ENCODE measurements around the gene PLIN3. TPM values are rescaled to one million over a fixed set of nuclear protein-coding genes. Genes with fewer than 3 reads are reported as not detected.
"Not testable (repeated sequence)": the region's sequence is repeated elsewhere in the genome, so short reads cannot be mapped to it uniquely, and the experiment has no call there.

The PLIN3 gene
- total and polyA plus RNA-seq, 2 experiments from 2014 or later, result 38.0 to 59.9 TPM

DNA sequence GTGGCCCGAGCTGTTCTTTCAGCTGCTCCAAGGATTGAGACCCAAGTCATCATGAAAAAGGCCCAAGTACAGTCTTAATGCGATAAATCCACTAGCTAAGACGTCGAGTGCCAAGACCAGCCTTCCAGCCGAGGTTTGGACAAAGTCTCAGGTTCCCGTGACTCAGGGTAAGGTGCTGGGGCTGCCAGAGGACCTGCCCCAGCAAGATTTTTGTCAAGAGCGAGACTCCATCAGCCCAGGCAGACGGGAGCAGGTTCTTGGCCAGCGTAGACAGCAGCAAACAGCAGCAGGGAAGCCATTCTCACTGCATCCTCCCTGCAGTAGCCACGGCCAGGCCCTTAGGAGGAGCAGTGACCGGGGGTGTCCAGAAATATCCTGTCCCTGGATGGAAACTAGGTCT lies 72.5 kb downstream of the PLIN3 start:
- Mint-ChIP-seq H3K4me1 (peaks cover 7% of the 10 kb centered on the region; the same call in 2 of the 3 replicates), H3K27me3 (ENCODE audit: insufficient read depth, low read depth, poor library complexity) (peaks cover 15% of the 10 kb centered on the region), H3K27ac (no peak overlapping the region), H3K36me3 (ENCODE audit: low read depth) (peaks cover 67% of the 10 kb centered on the region), H3K9me3 (peaks cover 7% of the 10 kb centered on the region; the same call in 1 of the 3 replicates), H3K4me3 (no peak overlapping the region)
- peaks cover 35% of the 10 kb centered on the region for H3K79me2 ChIP-seq (replicated peaks; ENCODE audit: insufficient read depth)
- no peak overlapping the region for H2AFZ ChIP-seq
- no peak overlapping the region for H3K4me2 ChIP-seq
- no peaks in the 10 kb centered on the region for H3K9me2 ChIP-seq (ENCODE audit: insufficient read depth)
- DNase-seq (ENCODE audit: low spot score) (no peak), ATAC-seq (no peak)
- no peaks in the 10 kb centered on the region for H3K27me3 ChIP-seq (ENCODE audit: insufficient read depth)
- peaks cover 3% of the 10 kb centered on the region; the same call in 1 of the 2 replicates for H3K4me1 ChIP-seq (ENCODE audit: insufficient read depth)
- no peaks in the 10 kb centered on the region for H3F3A ChIP-seq (replicated peaks; ENCODE audit: low read depth)
- TF ChIP-seq EZH2 (IDR thresholded peaks at IDR 0.05; ENCODE audit: low read depth, unreplicated experiment), result no peak
- TF ChIP-seq, protein P1, sequence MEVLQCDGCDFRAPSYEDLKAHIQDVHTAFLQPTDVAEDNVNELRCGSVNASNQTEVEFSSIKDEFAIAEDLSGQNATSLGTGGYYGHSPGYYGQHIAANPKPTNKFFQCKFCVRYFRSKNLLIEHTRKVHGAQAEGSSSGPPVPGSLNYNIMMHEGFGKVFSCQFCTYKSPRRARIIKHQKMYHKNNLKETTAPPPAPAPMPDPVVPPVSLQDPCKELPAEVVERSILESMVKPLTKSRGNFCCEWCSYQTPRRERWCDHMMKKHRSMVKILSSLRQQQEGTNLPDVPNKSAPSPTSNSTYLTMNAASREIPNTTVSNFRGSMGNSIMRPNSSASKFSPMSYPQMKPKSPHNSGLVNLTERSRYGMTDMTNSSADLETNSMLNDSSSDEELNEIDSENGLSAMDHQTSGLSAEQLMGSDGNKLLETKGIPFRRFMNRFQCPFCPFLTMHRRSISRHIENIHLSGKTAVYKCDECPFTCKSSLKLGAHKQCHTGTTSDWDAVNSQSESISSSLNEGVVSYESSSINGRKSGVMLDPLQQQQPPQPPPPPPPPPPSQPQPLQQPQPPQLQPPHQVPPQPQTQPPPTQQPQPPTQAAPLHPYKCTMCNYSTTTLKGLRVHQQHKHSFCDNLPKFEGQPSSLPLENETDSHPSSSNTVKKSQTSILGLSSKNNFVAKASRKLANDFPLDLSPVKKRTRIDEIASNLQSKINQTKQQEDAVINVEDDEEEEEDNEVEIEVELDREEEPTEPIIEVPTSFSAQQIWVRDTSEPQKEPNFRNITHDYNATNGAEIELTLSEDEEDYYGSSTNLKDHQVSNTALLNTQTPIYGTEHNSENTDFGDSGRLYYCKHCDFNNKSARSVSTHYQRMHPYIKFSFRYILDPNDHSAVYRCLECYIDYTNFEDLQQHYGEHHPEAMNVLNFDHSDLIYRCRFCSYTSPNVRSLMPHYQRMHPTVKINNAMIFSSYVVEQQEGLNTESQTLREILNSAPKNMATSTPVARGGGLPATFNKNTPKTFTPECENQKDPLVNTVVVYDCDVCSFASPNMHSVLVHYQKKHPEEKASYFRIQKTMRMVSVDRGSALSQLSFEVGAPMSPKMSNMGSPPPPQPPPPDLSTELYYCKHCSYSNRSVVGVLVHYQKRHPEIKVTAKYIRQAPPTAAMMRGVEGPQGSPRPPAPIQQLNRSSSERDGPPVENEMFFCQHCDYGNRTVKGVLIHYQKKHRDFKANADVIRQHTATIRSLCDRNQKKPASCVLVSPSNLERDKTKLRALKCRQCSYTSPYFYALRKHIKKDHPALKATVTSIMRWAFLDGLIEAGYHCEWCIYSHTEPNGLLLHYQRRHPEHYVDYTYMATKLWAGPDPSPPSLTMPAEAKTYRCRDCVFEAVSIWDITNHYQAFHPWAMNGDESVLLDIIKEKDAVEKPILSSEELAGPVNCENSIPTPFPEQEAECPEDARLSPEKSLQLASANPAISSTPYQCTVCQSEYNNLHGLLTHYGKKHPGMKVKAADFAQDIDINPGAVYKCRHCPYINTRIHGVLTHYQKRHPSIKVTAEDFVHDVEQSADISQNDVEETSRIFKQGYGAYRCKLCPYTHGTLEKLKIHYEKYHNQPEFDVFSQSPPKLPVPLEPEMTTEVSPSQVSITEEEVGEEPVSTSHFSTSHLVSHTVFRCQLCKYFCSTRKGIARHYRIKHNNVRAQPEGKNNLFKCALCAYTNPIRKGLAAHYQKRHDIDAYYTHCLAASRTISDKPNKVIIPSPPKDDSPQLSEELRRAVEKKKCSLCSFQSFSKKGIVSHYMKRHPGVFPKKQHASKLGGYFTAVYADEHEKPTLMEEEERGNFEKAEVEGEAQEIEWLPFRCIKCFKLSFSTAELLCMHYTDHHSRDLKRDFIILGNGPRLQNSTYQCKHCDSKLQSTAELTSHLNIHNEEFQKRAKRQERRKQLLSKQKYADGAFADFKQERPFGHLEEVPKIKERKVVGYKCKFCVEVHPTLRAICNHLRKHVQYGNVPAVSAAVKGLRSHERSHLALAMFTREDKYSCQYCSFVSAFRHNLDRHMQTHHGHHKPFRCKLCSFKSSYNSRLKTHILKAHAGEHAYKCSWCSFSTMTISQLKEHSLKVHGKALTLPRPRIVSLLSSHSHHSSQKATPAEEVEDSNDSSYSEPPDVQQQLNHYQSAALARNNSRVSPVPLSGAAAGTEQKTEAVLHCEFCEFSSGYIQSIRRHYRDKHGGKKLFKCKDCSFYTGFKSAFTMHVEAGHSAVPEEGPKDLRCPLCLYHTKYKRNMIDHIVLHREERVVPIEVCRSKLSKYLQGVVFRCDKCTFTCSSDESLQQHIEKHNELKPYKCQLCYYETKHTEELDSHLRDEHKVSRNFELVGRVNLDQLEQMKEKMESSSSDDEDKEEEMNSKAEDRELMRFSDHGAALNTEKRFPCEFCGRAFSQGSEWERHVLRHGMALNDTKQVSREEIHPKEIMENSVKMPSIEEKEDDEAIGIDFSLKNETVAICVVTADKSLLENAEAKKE (CRISPR knock-in tag; IDR thresholded peaks at IDR 0.05), result no peak
- no peaks in the 10 kb centered on the region for H4K20me1 ChIP-seq (replicated peaks; ENCODE audit: insufficient read depth)
- no peak overlapping the region for H3K27ac ChIP-seq (ENCODE audit: low read depth)
- H3K36me3 ChIP-seq (ENCODE audit: insufficient read depth), result no peaks in the 10 kb centered on the region
- H3K4me3 ChIP-seq, result no peak overlapping the region

DNA sequence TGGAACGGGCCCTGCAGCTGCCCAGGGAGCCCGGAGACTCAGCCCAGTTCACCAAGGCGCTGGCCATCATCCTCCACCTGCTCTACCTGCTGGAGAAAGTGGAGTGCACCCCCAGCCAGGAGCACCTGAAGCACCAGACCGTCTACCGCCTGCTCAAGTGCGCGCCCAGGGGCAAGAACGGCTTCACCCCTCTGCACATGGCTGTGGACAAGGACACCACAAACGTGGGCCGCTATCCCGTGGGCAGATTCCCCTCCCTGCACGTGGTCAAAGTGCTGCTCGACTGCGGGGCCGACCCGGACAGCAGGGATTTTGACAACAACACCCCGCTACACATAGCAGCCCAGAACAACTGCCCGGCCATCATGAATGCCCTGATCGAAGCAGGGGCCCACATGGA lies 74.2 kb downstream of the PLIN3 start:
- H3K4me1 ChIP-seq (ENCODE audit: insufficient read depth); H4K20me1 ChIP-seq (replicated peaks; ENCODE audit: insufficient read depth); H3K36me3 ChIP-seq (ENCODE audit: insufficient read depth); H3K27ac Mint-ChIP-seq; H3K9me2 ChIP-seq (ENCODE audit: insufficient read depth); H3K9me3 Mint-ChIP-seq; H3K4me3 ChIP-seq; H3F3A ChIP-seq (replicated peaks; ENCODE audit: low read depth); H3K4me1 Mint-ChIP-seq; H3K27ac ChIP-seq (ENCODE audit: low read depth); H3K27me3 ChIP-seq (ENCODE audit: insufficient read depth); H2AFZ ChIP-seq; ATAC-seq; DNase-seq (ENCODE audit: low spot score): not testable (repeated sequence)
- peak overlapping the region; percentile 88; the same call in 1 of the 2 replicates for H3K4me2 ChIP-seq
- H3K79me2 ChIP-seq (replicated peaks; ENCODE audit: insufficient read depth), result peaks cover 35% of the 10 kb centered on the region
- Mint-ChIP-seq H3K27me3 (ENCODE audit: insufficient read depth, low read depth, poor library complexity) (peaks cover 16% of the 10 kb centered on the region), H3K36me3 (ENCODE audit: low read depth) (peaks cover 57% of the 10 kb centered on the region), H3K4me3 (peak overlapping the region; percentile 85)

DNA sequence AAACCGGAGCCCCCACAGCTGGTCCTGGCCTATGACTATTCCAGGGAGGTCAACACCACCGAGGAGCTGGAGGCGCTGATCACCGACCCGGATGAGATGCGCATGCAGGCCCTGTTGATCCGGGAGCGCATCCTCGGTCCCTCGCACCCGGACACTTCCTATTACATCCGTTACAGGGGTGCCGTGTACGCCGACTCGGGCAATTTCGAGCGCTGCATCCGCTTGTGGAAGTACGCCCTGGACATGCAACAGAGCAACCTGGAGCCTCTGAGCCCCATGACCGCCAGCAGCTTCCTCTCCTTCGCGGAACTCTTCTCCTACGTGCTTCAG lies 74.6 kb downstream of the PLIN3 start:
- peaks cover 13% of the 10 kb centered on the region for H3K27me3 Mint-ChIP-seq (ENCODE audit: insufficient read depth, low read depth, poor library complexity)
- ATAC-seq; H3K4me1 ChIP-seq (ENCODE audit: insufficient read depth); H3K27me3 ChIP-seq (ENCODE audit: insufficient read depth); H3F3A ChIP-seq (replicated peaks; ENCODE audit: low read depth); DNase-seq (ENCODE audit: low spot score); H3K27ac ChIP-seq (ENCODE audit: low read depth); H3K4me1 Mint-ChIP-seq; H3K9me2 ChIP-seq (ENCODE audit: insufficient read depth); H3K9me3 Mint-ChIP-seq; H2AFZ ChIP-seq; H3K27ac Mint-ChIP-seq; H4K20me1 ChIP-seq (replicated peaks; ENCODE audit: insufficient read depth); H3K36me3 ChIP-seq (ENCODE audit: insufficient read depth): not testable (repeated sequence)
- H3K79me2 ChIP-seq (replicated peaks; ENCODE audit: insufficient read depth), result peaks cover 35% of the 10 kb centered on the region
- H3K36me3 Mint-ChIP-seq (ENCODE audit: low read depth), result peaks cover 54% of the 10 kb centered on the region
- peak overlapping the region; percentile 67 for H3K4me3 ChIP-seq
- peak overlapping the region; percentile 88 for H3K4me2 ChIP-seq
- H3K4me3 Mint-ChIP-seq, result peak overlapping the region; percentile 85

DNA sequence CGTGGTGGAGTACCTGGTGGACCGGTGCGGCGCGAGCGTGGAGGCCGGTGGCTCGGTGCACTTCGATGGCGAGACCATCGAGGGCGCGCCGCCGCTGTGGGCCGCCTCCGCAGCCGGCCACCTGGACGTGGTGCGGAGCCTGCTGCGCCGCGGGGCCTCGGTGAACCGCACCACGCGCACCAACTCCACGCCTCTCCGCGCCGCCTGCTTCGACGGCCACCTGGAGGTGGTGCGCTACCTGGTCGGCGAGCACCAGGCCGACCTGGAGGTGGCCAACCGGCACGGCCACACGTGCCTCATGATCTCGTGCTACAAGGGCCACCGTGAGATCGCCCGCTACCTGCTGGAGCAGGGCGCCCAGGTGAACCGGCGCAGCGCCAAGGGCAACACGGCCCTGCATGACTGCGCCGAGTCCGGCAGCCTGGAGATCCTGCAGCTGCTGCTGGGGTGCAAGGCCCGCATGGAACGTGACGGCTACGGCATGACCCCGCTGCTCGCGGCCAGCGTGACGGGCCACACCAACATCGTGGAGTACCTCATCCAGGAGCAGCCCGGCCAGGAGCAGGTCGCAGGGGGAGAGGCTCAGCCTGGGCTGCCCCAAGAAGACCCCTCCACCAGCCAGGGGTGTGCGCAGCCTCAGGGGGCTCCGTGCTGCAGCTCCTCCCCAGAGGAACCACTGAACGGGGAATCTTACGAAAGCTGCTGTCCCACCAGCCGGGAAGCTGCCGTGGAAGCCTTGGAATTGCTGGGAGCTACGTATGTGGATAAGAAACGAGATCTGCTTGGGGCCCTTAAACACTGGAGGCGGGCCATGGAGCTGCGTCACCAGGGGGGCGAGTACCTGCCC lies 75.2 kb downstream of the PLIN3 start:
- not testable (repeated sequence) for H3K4me1 ChIP-seq (ENCODE audit: insufficient read depth); H3K4me1 Mint-ChIP-seq; H3K9me3 Mint-ChIP-seq; H2AFZ ChIP-seq; H3F3A ChIP-seq (replicated peaks; ENCODE audit: low read depth); H3K9me2 ChIP-seq (ENCODE audit: insufficient read depth); H3K27ac ChIP-seq (ENCODE audit: low read depth); H3K36me3 ChIP-seq (ENCODE audit: insufficient read depth); H3K27me3 ChIP-seq (ENCODE audit: insufficient read depth); DNase-seq (ENCODE audit: low spot score); H4K20me1 ChIP-seq (replicated peaks; ENCODE audit: insufficient read depth)
- peak overlapping the region; percentile 67 for H3K4me3 ChIP-seq
- Mint-ChIP-seq H3K36me3 (ENCODE audit: low read depth) (peaks cover 49% of the 10 kb centered on the region), H3K4me3 (peak overlapping the region; percentile 85), H3K27me3 (ENCODE audit: insufficient read depth, low read depth, poor library complexity) (peaks cover 13% of the 10 kb centered on the region), H3K27ac (peak overlapping the region; percentile 81; the same call in 1 of the 2 replicates)
- H3K79me2 ChIP-seq (replicated peaks; ENCODE audit: insufficient read depth), result peaks cover 35% of the 10 kb centered on the region
- peak overlapping the region; percentile 88 for H3K4me2 ChIP-seq
- ATAC-seq, result peak; percentile 1; the same call in 1 of the 3 replicates

All from GM23338 (cell line).